CD14-positive monocyte (primary cell): ENCODE measurements around the gene MEIS1. TPM values are rescaled to one million over a fixed set of nuclear protein-coding genes. Genes with fewer than 3 reads are reported as not detected.
A peak's percentile ranks its signal among the peaks of the same experiment; 100 is the strongest.

ENCODE experiments used
- DNase-seq, 3 donors: peaks; one replicate each; pipeline ENCODE4 v3.0.0-alpha.2; 2011 to 2022
- H2AFZ ChIP-seq: 2 replicates; pipeline ENCODE4 v1.6.0; 2012; ENCODE audit warnings: mild to moderate bottlenecking, low read depth, low read length, inconsistent platforms; ENCODE audit not compliant: insufficient read depth, poor library complexity, severe bottlenecking
- H3K27ac ChIP-seq, 2 donors: 1 replicate in 1 of 2; 2 replicates in 1 of 2; pipeline ENCODE4 v1.5.1; 2012 to 2013; ENCODE audit warnings: low read length in 2 of 2, control low read depth in 1 of 2, inconsistent platforms in 1 of 2, low read depth in 1 of 2, mild to moderate bottlenecking in 1 of 2
- H3K27me3 ChIP-seq, 2 donors: one replicate each; pipeline versions ENCODE4 v1.6.0 to v1.6.1; 2011 to 2013; ENCODE audit warnings: low read length in 2 of 2; ENCODE audit not compliant: control insufficient read depth in 2 of 2, insufficient read depth in 2 of 2
- H3K36me3 ChIP-seq, 2 donors: replicated peaks in 1 of 2; 1 replicate in 1 of 2; 2 replicates in 1 of 2; pipeline versions ENCODE4 v1.5.1 to v1.6.1; 2012 to 2013; ENCODE audit warnings: low read length in 2 of 2, control low read depth in 1 of 2, inconsistent platforms in 1 of 2, mild to moderate bottlenecking in 1 of 2; ENCODE audit not compliant: insufficient read depth in 2 of 2, control insufficient read depth in 1 of 2
- H3K4me1 ChIP-seq, 2 donors: 1 replicate in 1 of 2; 2 replicates in 1 of 2; pipeline versions ENCODE4 v1.5.1 to v1.6.1; 2012 to 2013; ENCODE audit warnings: low read length in 2 of 2, control low read depth in 1 of 2, inconsistent platforms in 1 of 2, mild to moderate bottlenecking in 1 of 2, moderate library complexity in 1 of 2; ENCODE audit not compliant: insufficient read depth in 2 of 2, control insufficient read depth in 1 of 2
- H3K4me2 ChIP-seq: replicated peaks from 2 replicates; pipeline ENCODE3; 2012; ENCODE audit warnings: low read length, moderate library complexity, mild to moderate bottlenecking; ENCODE audit not compliant: poor library complexity, severe bottlenecking; ENCODE audit errors: extremely low read depth
- H3K4me3 ChIP-seq, 3 experiments: fragments of 200-600 bp in 1 of 3; sonication (generic) in 1 of 3; replicated peaks in 1 of 3; 1 replicate in 2 of 3; 2 replicates in 1 of 3; pipeline ENCODE4 v1.5.1; 2011 to 2013; ENCODE audit warnings: low read length in 3 of 3, mild to moderate bottlenecking in 3 of 3, control low read depth in 2 of 3, low read depth in 2 of 3, inconsistent platforms in 1 of 3, moderate library complexity in 1 of 3
- H3K79me2 ChIP-seq: 2 replicates; pipeline ENCODE4 v1.6.0; 2012; ENCODE audit warnings: mild to moderate bottlenecking, control low read depth, inconsistent platforms, low read length, moderate library complexity; ENCODE audit not compliant: insufficient read depth
- H3K9ac ChIP-seq: 2 replicates; pipeline ENCODE4 v1.6.0; 2017; ENCODE audit warnings: low read length, mild to moderate bottlenecking; ENCODE audit not compliant: insufficient read depth, poor library complexity, severe bottlenecking
- H3K9me3 ChIP-seq, 2 donors: replicated peaks in 1 of 2; 1 replicate in 1 of 2; 2 replicates in 1 of 2; pipeline versions ENCODE4 v1.5.1 to v1.6.1; 2012 to 2013; ENCODE audit warnings: low read length in 2 of 2, control low read depth in 1 of 2; ENCODE audit not compliant: control insufficient read depth in 1 of 2, insufficient read depth in 1 of 2
- H4K20me1 ChIP-seq: 2 replicates; pipeline ENCODE4 v1.6.0; 2012; ENCODE audit warnings: mild to moderate bottlenecking, low read length, control low read depth, moderate library complexity; ENCODE audit not compliant: insufficient read depth
- H3K27ac Mint-ChIP-seq, 7 donors: one replicate each; pipeline ENCODE4 v1.8.0; 2020; ENCODE audit warnings: mild to moderate bottlenecking in 7 of 7, mixed read lengths in 7 of 7, moderate library complexity in 6 of 7, inconsistent platforms in 2 of 7
- H3K27me3 Mint-ChIP-seq, 3 donors: one replicate each; pipeline ENCODE4 v1.8.0; 2021 to 2022; ENCODE audit warnings: low read depth in 3 of 3, mild to moderate bottlenecking in 3 of 3, mixed read lengths in 3 of 3, moderate library complexity in 3 of 3, inconsistent platforms in 1 of 3
- H3K36me3 Mint-ChIP-seq, 2 donors: one replicate each; pipeline ENCODE4 v1.8.0; 2020; ENCODE audit warnings: mixed read lengths in 2 of 2, inconsistent platforms in 1 of 2, mild to moderate bottlenecking in 1 of 2
- H3K4me1 Mint-ChIP-seq: one replicate; pipeline ENCODE4 v1.8.0; 2020; ENCODE audit warnings: mild to moderate bottlenecking, mixed read lengths
- H3K4me3 Mint-ChIP-seq, 2 donors: one replicate each; pipeline ENCODE4 v1.8.0; 2020; ENCODE audit warnings: mild to moderate bottlenecking in 2 of 2, mixed read lengths in 2 of 2, moderate library complexity in 1 of 2
- H3K9me3 Mint-ChIP-seq, 7 donors: one replicate each; pipeline ENCODE4 v1.8.0; 2020 to 2022; ENCODE audit warnings: mixed read lengths in 7 of 7, mild to moderate bottlenecking in 6 of 7, moderate library complexity in 6 of 7, inconsistent platforms in 2 of 7
- WGBS: methylation state at CpG from one replicate; pipeline ENCODE4 v1.1.5; 2013; ENCODE audit warnings: missing lambda C conversion rate; ENCODE audit not compliant: insufficient coverage; 5-methylcytosine and 5-hydroxymethylcytosine counted together
- intact Hi-C, 2 donors: fragments of 100-400 bp; cut with micrococcal nuclease; formaldehyde crosslinking; loops; one replicate each; pipeline versions ENCODE4 v1.15.0 to v1.15.1; 2023
- polyA plus RNA-seq, 3 donors: library from polyadenylated mRNA; depleted of rRNA in 1 of 3; unstranded in 2 of 3; stranded (reverse) in 1 of 3; fragments of 300-500 nt in 2 of 3; fragments of >200 nt in 1 of 3; fragmentation: Illumina TruSeq in 2 of 3; gene quantifications; 1 replicate in 2 of 3; 2 replicates in 1 of 3; pipeline ENCODE4 v1.2.3, GENCODE V29; 2012 to 2021
- TF ChIP-seq, protein P1 (sequence below): fragments of 200-600 bp; IDR thresholded peaks from one replicate; pipeline ENCODE4 v1.8.0; 2022; ENCODE audit warnings: antibody characterized with exemption, mild to moderate bottlenecking

The MEIS1 gene
- polyA plus RNA-seq, 3 donors: 0.09 to 0.40 TPM; not detected in 1

DNA sequence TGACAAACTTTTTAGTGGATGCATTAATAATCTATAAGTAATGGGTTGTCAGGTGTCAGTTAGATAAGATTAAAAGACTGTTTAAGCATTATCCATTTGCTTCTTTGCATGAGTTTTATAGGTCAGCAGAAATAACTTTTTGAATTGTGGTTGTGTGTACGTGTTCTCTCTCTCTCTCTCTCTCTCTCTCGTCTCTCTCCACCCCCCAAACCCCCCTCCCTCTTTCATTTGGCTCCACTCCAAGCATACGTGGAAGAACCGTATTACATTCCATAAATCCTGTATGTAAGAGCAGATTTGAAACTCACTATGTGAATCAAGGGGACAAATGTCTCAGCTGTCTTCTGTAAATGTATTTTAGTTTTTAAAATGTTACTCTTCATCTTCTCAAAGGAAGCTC, 120.2 kb downstream of the MEIS1 start:
- H3K27ac Mint-ChIP-seq: no peak overlapping the region
- intact Hi-C loops: no loop called here
- no peak overlapping the region for H3K27ac ChIP-seq
- no peaks in the 10 kb centered on the region for H3K36me3 ChIP-seq
- H3K36me3 Mint-ChIP-seq: no peaks in the 10 kb centered on the region
- H3K27me3 ChIP-seq: no peaks in the 10 kb centered on the region
- H3K27me3 Mint-ChIP-seq: peaks cover 0 to 9% (median 3%) of the 10 kb centered on the region in 3 donors
- H3K9me3 Mint-ChIP-seq: peaks cover 0 to 3% (median 0%) of the 10 kb centered on the region in 7 donors
- H2AFZ ChIP-seq: peak overlapping the region; percentile 47
- peak overlapping the region in 1 of 3 experiments; percentile 56 for H3K4me3 ChIP-seq
- peaks cover 9 to 13% of the 10 kb centered on the region in 2 donors for H3K4me1 ChIP-seq
- no CpG with 5 or more reads among the region's 4 CpGs for WGBS
- H3K79me2 ChIP-seq: no peaks in the 10 kb centered on the region
- H3K4me1 Mint-ChIP-seq: peaks cover 16% of the 10 kb centered on the region
- H3K9ac ChIP-seq: no peak overlapping the region
- H4K20me1 ChIP-seq: no peaks in the 10 kb centered on the region
- peak overlapping the region; percentile 70 to 89 for H3K4me3 Mint-ChIP-seq
- TF ChIP-seq, protein P1, sequence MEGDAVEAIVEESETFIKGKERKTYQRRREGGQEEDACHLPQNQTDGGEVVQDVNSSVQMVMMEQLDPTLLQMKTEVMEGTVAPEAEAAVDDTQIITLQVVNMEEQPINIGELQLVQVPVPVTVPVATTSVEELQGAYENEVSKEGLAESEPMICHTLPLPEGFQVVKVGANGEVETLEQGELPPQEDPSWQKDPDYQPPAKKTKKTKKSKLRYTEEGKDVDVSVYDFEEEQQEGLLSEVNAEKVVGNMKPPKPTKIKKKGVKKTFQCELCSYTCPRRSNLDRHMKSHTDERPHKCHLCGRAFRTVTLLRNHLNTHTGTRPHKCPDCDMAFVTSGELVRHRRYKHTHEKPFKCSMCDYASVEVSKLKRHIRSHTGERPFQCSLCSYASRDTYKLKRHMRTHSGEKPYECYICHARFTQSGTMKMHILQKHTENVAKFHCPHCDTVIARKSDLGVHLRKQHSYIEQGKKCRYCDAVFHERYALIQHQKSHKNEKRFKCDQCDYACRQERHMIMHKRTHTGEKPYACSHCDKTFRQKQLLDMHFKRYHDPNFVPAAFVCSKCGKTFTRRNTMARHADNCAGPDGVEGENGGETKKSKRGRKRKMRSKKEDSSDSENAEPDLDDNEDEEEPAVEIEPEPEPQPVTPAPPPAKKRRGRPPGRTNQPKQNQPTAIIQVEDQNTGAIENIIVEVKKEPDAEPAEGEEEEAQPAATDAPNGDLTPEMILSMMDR: no peak
- DNase-seq: no peak
- no peaks in the 10 kb centered on the region for H3K9me3 ChIP-seq
- peak overlapping the region; percentile 72 for H3K4me2 ChIP-seq

DNA sequence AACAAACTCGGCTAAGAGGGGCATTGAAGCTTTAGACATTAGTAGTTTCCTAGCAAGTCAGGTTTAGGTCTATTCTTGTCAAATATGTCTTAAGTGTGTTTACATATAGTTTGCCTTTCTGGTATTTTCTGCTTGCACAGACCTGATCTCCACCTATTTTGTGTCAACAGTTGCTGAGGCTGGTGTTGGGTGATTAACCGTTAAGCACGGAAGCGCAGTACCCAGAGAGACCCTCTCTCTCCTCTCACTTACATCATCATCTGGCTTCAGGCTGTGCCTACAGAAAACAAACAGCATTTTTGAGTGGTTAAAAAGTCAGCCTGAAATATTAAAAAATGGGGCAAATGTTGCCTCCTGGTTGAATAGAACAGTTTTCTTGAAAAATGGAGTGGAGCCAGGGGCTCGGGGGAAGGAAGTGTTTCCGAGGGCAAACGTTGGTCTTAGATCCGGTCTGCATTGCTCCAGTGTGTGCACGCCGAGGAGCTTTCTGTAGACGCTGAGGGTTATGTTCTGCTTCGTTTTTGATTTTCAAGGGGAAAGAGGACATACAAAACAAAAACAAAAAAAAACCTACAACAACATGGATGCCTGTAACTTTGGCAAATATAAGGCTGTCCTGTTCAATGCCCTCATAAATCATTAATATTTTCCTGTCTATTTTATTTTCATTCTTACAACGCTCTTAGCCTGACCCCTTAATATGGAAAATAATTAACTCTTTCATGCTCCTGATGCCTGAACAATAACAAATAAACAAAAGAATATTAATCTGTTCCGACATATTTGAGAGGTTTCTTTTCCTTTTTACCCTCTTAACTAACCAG, 120.8 kb downstream of the MEIS1 start:
- no peak for DNase-seq
- H3K4me2 ChIP-seq: peak overlapping the region; percentile 72
- H3K79me2 ChIP-seq: no peaks in the 10 kb centered on the region
- H3K9me3 ChIP-seq: no peaks in the 10 kb centered on the region
- 0% methylated on average over 3 of the region's 14 CpGs for WGBS
- H3K36me3 ChIP-seq: no peaks in the 10 kb centered on the region
- Mint-ChIP-seq H3K27me3 (peaks cover 0 to 9% (median 3%) of the 10 kb centered on the region in 3 donors), H3K36me3 (no peaks in the 10 kb centered on the region), H3K4me1 (peaks cover 16% of the 10 kb centered on the region), H3K9me3 (peaks cover 0 to 3% (median 0%) of the 10 kb centered on the region in 7 donors), H3K4me3 (peak overlapping the region; percentile 70 to 89), H3K27ac (no peak overlapping the region)
- peak overlapping the region; percentile 47 for H2AFZ ChIP-seq
- intact Hi-C loops: no loop called here
- TF ChIP-seq, protein P1: no peak
- H3K27me3 ChIP-seq: no peaks in the 10 kb centered on the region
- H3K9ac ChIP-seq: peak overlapping the region; percentile 16
- H4K20me1 ChIP-seq: no peaks in the 10 kb centered on the region
- H3K27ac ChIP-seq: no peak overlapping the region
- H3K4me1 ChIP-seq: peaks cover 9 to 13% of the 10 kb centered on the region in 2 donors
- H3K4me3 ChIP-seq: peak overlapping the region; percentile 7 to 56 (median 22)
